PC-9 (cell line): ENCODE results near the gene CILP2.

ENCODE experiments used
- CTCF ChIP-seq: fragments of 200-600 bp; sonication (generic); conservative IDR thresholded peaks from 2 replicates; pipeline ENCODE4 v1.6.1; 2017; ENCODE audit warnings: mixed run types, antibody characterized with exemption, mild to moderate bottlenecking, moderate library complexity
- EZH2 ChIP-seq: fragments of 200-600 bp; sonication (generic); IDR thresholded peaks from 2 replicates; pipeline ENCODE4 v1.8.0; 2017; ENCODE audit warnings: antibody characterized with exemption, low read depth

- TF ChIP-seq EZH2: no peak
- no peak for TF ChIP-seq CTCF
Measured at GRCh38 chr19:19513682-19514081, 24.4 kb upstream of the CILP2 start.
